Choroid plexus epithelial cell (primary cell): ENCODE data around the gene TMEM236.

Source experiments
- DNase-seq: peaks from one replicate; pipeline ENCODE4 v3.0.0-alpha.2; 2010; ENCODE audit warnings: low read depth
- H3K4me3 ChIP-seq: 2 replicates; pipeline ENCODE4 v1.5.1; 2011; ENCODE audit warnings: low read depth, mild to moderate bottlenecking, control low read depth, low read length, moderate library complexity
- TF ChIP-seq, protein P1 (sequence below): conservative IDR thresholded peaks from 2 replicates; pipeline ENCODE4 v1.5.1; 2011; ENCODE audit warnings: low read depth, mild to moderate bottlenecking, control low read depth, inconsistent platforms, low read length, moderate library complexity

TMEM236 gene

DNA sequence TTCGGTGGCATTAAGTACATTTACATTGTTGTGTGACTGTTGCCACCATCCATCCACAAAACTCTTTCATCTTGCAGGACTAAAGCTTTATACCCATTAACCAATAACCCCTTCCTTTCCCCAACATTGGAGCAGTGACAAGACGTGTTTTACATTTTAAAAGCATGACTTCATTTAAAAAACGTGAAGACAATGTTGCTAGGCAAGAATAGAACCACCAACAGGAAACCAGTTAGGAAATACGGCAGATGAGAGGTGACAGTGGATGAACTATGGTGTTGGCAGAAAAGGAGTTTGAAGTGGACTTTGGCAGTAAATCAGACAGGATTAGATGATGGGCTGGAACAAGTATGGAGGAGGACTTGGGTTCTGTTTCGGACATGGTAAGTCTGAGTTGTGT, 17.0 kb downstream of the TMEM236 start:
- no peak overlapping the region for H3K4me3 ChIP-seq
- TF ChIP-seq, protein P1, sequence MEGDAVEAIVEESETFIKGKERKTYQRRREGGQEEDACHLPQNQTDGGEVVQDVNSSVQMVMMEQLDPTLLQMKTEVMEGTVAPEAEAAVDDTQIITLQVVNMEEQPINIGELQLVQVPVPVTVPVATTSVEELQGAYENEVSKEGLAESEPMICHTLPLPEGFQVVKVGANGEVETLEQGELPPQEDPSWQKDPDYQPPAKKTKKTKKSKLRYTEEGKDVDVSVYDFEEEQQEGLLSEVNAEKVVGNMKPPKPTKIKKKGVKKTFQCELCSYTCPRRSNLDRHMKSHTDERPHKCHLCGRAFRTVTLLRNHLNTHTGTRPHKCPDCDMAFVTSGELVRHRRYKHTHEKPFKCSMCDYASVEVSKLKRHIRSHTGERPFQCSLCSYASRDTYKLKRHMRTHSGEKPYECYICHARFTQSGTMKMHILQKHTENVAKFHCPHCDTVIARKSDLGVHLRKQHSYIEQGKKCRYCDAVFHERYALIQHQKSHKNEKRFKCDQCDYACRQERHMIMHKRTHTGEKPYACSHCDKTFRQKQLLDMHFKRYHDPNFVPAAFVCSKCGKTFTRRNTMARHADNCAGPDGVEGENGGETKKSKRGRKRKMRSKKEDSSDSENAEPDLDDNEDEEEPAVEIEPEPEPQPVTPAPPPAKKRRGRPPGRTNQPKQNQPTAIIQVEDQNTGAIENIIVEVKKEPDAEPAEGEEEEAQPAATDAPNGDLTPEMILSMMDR = no peak
- DNase-seq = peak; percentile 61

- H3K4me3 ChIP-seq = no peak overlapping the region
- TF ChIP-seq, protein P1 = no peak
- no peak for DNase-seq
These were observed 19.0 kb downstream of the TMEM236 start for GRCh38 chr10:17771017-17771416.

GRCh38 chr10:17779784-17780183, 27.8 kb downstream of the TMEM236 start:
- TF ChIP-seq, protein P1 = no peak
- no peak overlapping the region for H3K4me3 ChIP-seq
- DNase-seq = peak; percentile 33

DNA sequence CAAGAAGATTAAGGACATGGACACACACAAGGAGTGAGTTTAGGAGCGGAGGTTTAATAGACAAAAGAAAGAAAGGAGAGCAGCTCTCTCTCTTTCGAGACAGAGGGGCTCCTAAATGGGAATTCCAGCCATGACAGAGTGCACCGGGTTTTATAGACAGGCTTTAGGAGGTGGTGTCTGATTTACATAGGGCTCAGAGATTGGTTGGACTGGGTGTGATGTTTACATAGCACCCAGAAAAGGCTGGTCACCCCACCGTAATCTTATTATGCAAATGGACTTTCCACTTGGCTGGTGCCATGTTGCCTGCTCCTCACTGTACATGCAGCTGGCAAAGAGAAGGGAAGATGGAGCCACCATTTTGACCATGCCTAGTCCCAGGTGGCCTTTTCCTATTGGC, 28.7 kb downstream of the TMEM236 start:
- TF ChIP-seq, protein P1 = no peak
- no peak for DNase-seq
- H3K4me3 ChIP-seq = no peak overlapping the region

DNA sequence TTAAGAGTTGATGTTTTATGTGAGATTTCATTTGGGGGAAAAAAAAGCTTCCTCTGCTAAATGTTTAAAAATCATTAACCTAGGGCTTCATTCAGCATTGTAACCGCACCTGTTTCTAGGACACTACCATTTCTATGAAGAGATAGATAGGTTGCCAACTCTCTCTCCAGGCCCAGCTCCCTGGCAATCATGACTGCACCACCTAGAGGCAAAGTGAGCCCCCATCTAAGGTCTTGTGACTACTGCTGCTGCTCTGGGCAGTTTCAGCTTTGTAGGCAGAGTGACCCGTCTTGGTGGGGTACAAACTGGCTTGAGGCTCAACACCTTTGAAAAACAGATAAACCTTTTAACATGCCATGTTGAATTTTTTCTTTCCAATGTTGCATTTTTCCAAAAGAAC, 29.9 kb downstream of the TMEM236 start:
- no peak overlapping the region for H3K4me3 ChIP-seq
- TF ChIP-seq, protein P1 = no peak
- no peak for DNase-seq

- H3K4me3 ChIP-seq = no peak overlapping the region
- TF ChIP-seq, protein P1 = no peak
- DNase-seq = peak; percentile 21
These were observed 31.1 kb downstream of the TMEM236 start for GRCh38 chr10:17782921-17783665.

DNA sequence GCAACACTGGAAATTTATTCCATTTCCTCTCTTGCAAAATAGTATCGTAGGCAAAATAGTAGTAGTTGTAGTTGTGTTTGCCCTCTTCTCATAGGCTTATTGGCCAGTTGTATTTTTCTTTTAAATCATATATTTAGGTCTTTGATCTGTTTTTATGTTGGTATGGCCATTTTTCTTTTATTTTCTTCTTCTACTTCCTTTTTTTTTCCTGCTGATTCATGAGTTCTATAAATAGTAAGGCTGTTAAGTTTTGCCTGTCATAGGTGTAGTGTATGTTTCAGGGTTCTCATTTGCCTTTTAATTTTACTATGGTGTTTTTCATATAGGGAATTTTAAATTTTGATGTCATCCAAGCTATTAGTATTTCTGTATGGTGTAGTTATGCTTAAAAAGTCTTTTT, 31.8 kb downstream of the TMEM236 start:
- DNase-seq = no peak
- H3K4me3 ChIP-seq = no peak overlapping the region
- TF ChIP-seq, protein P1 = no peak
